Loucy (cell line): ENCODE measurements around the gene HOXD11.

ENCODE experiments used
- CTCF ChIP-seq: fragments of 200-600 bp; sonication (generic); conservative IDR thresholded peaks from 2 replicates; pipeline ENCODE4 v1.5.1; 2014; ENCODE audit warnings: mild to moderate bottlenecking, antibody characterized with exemption, low read length
- EZH2phosphoT487 ChIP-seq: fragments of 200-600 bp; IDR thresholded peaks from 2 replicates; pipeline ENCODE4 v1.6.1; 2018; ENCODE audit warnings: antibody characterized with exemption, mild to moderate bottlenecking, moderate library complexity, borderline replicate concordance

GRCh38 chr2:176149939-176150583 lies 43.0 kb downstream of the HOXD11 start:
- TF ChIP-seq CTCF (no peak), EZH2phosphoT487 (no peak)
